ENCODE measurements around the gene ZNG1B. TPM values are rescaled to one million over a fixed set of nuclear protein-coding genes. Genes with fewer than 3 reads are reported as not detected.
"Not testable (repeated sequence)": the region's sequence is repeated elsewhere in the genome, so short reads cannot be mapped to it uniquely, and the experiment has no call there.

The ZNG1B gene
- 65.8 TPM for polyA plus RNA-seq (ENCODE audit: insufficient read length)
- long read RNA-seq, donor 1, transcript CBWD2-201 (15 exons, 1,812 nt), result major isoform, 19 of 38 reads
- long read RNA-seq, donor 1, transcript CBWD2-209 (3 exons, 880 nt), result minor isoform, 7 of 38 reads
- long read RNA-seq, donor 1, partial matches to known transcripts, result 10 of 38 reads
- long read RNA-seq, donor 1, other reads (novel, unspliced or antisense), result 0 of 38 reads
- long read RNA-seq, donor 2, transcript CBWD2-201 (15 exons, 1,812 nt), result major isoform, 11 of 35 reads
- long read RNA-seq, donor 2, partial matches to known transcripts, result 14 of 35 reads
- long read RNA-seq, donor 2, other reads (novel, unspliced or antisense), result 0 of 35 reads
- long read RNA-seq, donor 3, transcript CBWD2-201 (15 exons, 1,812 nt), result major isoform, 11 of 49 reads
- long read RNA-seq, donor 3, partial matches to known transcripts, result 29 of 49 reads
- long read RNA-seq, donor 3, other reads (novel, unspliced or antisense), result 0 of 49 reads
- long read RNA-seq, donor 4, partial matches to known transcripts, result 0 of 1 reads
- long read RNA-seq, donor 4, other reads (novel, unspliced or antisense), result 0 of 1 reads
- long read RNA-seq, donor 5, transcript CBWD2-201 (15 exons, 1,812 nt), result major isoform, 26 of 83 reads
- long read RNA-seq, donor 5, transcript CBWD2-209 (3 exons, 880 nt), result minor isoform, 9 of 83 reads
- long read RNA-seq, donor 5, partial matches to known transcripts, result 38 of 83 reads
- long read RNA-seq, donor 5, other reads (novel, unspliced or antisense), result 0 of 83 reads
- long read RNA-seq, donor 6, transcript CBWD2-201 (15 exons, 1,812 nt), result major isoform, 13 of 37 reads
- long read RNA-seq, donor 6, partial matches to known transcripts, result 16 of 37 reads
- long read RNA-seq, donor 6, other reads (novel, unspliced or antisense), result 0 of 37 reads
- long read RNA-seq, donor 7, transcript CBWD2-201 (15 exons, 1,812 nt), result major isoform, 14 of 68 reads
- long read RNA-seq, donor 7, transcript CBWD2-209 (3 exons, 880 nt), result minor isoform, 7 of 68 reads
- long read RNA-seq, donor 7, partial matches to known transcripts, result 33 of 68 reads
- long read RNA-seq, donor 7, other reads (novel, unspliced or antisense), result 0 of 68 reads
- long read RNA-seq, donor 8, partial matches to known transcripts, result 5 of 13 reads
- long read RNA-seq, donor 8, other reads (novel, unspliced or antisense), result 0 of 13 reads

DNA sequence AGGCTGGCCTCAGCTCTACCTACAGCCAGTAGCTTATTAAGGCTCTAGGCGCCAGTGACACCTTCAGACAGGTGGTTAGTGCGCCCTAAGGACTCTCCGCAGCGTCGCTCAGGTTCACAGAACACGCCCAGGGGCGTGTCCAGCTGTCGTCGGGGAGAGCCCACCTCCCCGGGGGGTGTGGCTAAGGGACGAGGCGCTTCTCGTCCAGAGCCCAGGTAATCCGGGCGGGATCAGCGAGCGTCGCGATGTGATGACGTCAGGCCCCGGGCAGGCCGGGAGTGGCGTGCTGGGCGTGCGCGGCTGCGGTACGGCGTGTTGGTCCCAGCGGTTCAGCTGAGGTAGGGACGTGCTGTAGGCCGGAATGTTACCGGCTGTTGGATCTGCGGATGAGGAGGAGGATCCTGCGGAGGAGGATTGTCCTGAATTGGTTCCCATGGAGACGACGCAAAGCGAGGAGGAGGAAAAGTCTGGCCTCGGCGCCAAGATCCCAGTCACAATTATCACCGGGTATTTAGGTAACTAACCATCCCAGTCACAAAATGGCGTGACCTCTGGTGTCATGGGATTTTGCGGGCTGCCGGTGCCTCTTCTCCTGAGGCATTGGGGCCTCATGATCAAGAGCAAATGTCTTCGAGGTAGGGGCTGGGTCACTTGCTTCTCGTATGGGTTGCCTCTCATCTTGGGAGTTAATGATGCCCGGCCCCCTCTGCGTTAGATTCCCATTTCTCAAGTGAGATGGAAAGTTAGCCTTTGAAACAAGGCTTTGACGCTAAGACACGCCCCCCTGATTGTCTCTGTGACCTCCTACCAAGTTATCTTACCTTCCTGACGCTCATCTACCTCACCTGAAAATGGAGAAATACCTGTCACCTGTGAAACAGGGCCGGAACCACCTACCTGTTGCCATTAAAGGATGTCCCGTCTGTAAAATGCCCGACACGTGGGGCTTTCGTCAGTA lies at the start of gene ZNG1B:
Gene ZNG1B (plus strand): TSS at position 184 of the 958 bp plus-strand sequence. CDS start 178 bp downstream, at position 362.
- peak; percentile 6 for DNase-seq

DNA sequence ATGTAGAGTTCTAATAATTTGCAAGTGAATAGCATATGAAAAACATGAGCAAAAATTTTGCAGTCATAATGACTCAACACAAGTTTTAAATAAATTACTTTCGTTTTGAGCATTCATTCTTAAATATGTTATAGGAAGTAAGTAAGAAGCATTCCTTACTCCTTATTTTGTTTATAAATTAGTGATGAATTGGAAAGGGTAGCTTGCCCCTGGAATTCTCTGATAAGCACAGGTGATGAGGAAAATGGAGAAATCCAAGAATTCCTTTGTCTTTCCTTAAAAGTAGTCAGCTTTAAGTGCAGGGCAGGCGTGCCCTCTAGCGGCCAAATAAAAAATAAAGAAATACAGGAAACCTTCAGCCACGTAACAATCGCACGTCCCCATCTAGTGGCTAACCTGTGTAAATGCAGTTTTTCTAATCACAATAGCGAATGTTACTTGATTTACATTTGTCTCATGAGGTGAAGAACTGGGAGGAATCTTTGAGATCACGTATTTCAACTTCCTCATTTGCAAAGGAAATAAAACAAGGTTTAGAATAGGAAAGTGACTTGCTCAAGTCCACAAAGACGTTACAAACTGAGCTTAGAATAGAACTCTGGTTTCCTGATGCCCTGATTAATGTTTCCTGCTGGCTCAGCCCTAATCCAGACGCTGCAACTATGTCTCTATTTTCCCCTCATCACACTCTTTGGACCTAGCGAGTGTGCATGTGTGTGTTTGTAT lies 47.2 kb upstream of the ZNG1B start:
- peak; percentile 76 for DNase-seq

DNA sequence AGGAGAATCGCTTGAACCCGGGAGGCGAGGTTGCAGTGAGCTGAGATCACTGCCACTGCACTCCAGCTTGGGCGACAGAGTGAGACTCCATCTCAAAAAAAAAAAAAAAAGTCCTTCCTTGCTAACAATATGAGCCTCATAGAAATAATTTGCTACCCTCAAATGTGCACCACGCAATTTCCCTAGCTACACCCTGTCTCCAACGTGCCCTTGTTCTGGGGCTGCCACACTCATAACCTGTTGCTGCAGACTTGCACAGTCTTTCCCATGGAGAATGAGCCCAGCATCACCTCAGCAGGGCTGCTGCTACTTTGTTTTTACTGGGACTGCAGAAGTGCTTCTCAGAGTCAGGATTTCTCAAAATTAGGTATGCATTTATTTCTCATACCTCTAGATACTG lies 46.4 kb upstream of the ZNG1B start:
- no peak for DNase-seq

DNA sequence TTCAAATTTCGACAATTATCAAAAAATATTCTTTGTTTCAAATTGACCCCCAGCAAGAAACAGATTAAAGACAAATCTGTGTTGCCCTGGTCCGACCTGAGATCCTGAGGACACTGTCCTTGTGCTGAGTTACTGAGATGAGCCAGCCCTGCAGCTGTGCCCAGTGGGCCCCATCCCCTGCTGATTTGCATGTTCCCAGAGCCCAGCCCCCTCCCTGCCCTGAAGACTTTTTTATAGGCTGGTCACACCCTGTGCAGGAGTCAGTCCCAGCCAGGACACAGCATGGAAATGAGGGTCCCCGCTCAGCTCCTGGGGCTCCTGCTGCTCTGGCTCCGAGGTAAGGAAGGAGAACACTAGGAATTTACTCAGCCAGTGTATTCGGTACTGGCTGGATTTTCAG lies 31.4 kb upstream of the ZNG1B start:
- DNase-seq, result no peak

DNA sequence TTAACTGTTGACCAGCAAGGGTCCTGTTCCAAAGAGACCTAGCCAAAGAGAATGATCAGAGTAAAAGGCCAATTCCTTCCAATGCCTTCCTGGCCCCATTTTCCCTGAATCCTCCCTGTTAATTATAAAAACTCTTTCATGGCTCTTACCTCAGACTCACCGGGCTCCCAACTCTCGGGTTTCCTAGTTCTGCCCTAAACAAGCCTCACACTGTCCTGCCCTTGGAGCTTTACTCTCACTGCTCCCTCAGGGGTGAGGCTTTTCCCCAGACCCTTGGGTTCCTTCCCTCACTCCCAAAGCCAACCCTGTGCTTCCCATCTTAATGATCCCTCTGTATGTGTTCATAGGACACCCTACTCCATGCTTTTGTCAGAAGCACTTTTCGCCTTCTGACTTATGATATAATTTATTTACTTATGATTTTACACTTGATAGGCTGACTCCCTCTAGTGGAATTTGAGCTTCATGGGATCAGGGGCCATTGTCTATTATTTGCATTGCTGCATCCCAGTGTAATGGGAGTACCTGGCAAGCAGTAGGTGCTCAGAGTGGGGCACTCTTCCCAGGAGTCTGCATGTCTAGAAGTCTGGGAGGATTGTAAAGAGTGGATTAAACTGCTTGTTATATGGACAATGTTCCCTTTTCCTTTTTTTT lies 29.9 kb upstream of the ZNG1B start:
- no peak for DNase-seq

DNA sequence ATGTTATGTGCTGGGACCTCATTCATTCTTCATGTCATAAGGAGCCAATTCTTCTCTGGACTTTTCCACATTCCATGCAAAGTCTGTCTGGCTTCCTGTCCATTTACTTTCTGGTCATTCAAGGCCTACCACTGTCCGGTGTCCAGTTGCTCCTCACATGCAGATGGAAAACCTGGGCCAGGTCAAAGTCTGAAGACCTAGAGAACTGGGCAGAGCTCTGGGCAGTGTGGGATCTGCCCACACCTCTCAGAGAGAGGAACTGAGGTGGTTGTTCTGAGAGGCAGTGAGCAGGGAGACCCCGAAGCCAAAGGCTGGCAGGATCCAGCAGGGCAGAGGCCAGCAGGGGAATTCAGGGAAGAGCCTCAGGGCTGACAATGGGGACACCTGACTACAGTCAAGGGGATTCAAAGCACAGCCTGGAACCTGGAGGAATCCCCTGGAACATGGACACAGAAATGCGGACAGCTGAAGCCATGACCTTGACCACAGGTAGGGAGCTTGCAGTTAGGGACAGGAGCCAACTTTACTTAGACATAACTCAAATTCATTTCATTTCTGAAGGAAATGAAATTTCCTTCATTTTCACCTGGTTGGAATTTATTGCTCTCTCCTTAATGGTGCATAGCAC lies 25.7 kb upstream of the ZNG1B start:
- DNase-seq, result not testable (repeated sequence)

DNA sequence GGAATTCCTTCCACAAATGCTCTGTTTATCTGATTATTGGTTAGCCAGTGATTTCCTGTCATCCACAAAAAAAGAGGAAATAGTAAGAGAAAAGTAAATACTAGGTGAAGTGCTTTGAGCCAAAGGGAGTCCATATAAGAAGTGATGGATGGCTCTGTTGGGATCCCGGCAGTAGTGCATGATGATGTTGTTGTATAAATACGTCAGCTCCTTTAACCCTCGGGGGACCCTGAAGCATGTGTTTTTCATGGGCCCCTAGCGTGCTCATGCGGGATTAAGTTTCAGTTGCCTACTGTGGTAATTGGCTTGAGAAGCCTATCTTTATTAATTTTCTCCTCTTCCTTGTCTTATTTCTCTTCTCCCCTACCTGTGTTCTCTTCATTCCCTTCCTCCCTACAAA lies 24.7 kb upstream of the ZNG1B start:
- DNase-seq, result not testable (repeated sequence)

DNA sequence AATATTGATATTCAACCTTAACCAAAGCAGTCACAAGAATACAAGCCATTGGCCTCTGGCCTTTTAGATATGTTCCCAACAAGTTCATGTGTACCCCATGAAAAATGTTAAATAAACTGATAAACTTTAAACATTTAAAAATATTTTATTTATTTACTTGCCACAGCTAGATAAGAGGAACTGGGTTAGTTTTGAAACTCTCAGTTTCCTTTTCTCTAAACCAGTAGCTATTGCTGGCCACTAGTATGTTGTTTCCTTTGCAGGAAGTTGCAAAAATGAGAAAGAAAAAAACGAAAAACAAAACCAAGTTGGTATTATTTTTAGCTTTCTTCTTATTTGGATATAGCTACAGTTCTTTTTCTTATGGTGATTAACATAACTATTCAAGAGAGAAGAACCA lies 5.7 kb upstream of the ZNG1B start:
- DNase-seq, result not testable (repeated sequence)

DNA sequence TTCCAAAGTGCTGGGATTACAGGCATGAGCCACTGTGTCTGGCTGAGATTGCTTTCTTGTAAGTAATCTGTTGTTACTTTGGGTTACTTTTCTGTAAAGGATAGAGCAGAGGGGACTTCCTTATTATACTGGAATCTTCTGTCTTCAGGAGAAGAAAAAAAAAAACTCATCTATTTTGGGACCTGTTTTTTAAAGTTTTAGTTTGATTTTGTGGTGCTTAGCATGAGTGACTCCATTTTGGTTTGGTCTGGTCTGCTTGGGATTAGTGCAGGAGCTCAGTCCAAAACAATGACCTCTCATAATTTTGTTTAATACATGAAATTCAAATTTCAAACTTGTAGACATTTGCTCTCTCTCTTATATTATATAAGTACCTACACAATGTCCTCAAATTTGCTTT lies 4.0 kb upstream of the ZNG1B start:
- DNase-seq, result not testable (repeated sequence)

DNA sequence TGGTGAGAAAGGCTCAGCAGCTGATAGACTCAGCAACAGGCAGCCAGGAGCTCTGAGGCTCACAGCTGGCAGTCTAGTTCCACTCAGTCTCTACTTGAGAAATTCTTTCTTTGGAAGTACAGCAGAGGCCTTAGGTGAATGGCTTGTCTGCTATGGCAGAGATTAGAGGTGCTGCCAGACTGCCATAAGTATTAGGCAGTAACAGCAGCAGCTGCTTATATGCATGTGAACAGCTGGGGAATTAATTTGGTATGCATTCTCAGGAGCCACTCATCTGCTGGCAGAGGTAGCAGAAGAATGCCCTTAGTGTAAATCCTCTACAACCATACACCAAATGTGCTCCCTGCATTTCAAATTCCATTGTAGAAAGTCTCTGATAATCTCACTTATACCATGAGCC lies 28.3 kb downstream of the ZNG1B start:
- not testable (repeated sequence) for DNase-seq

DNA sequence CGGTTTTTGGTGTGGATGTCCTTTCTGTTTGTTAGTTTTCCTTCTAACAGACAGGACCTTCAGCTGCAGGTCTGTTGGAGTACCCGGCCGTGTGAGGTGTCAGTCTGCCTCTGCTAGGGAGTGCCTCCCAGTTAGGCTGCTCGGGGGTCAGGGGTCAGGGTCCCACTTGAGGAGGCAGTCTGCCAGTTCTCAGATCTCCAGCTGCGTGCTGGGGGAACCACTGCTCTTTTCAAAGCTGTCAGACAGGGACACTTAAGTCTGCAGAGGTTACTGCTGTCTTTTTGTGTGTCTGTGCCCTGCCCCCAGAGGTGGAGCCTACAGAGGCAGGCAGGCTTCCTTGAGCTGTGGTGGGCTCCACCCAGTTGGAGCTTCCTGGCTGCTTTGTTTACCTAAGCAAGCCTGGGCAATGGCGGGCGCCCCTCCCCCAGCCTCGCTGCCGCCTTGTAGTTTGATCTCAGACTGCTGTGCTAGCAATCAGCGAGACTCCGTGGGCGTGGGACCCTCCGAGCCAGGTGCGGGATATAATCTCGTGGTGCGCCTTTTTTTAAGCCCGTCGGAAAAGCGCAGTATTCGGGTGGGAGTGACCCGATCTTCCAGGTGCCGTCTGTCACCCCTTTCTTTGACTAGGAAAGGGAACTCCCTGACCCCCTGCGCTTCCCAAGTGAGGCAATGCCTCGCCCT lies 39.3 kb downstream of the ZNG1B start:
- DNase-seq, result not testable (repeated sequence)

DNA sequence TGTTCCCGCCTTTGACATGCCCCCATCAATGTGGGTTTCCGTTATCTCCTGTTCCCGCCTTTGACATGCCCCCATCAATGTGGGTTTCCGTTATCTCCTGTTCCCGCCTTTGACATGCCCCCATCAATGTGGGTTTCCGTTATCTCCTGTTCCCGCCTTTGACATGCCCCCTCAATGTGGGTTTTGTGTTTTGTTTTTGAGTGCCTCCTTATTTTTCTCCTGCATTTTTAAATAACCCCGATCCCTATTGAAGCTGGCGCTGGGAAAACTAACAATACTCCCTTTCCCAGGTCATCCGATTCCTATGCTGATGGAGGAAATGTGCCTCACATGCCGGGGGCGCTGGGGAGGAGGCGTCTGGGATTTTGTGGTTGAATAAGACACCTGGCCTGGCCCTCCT lies 59.0 kb downstream of the ZNG1B start:
- not testable (repeated sequence) for DNase-seq

DNA sequence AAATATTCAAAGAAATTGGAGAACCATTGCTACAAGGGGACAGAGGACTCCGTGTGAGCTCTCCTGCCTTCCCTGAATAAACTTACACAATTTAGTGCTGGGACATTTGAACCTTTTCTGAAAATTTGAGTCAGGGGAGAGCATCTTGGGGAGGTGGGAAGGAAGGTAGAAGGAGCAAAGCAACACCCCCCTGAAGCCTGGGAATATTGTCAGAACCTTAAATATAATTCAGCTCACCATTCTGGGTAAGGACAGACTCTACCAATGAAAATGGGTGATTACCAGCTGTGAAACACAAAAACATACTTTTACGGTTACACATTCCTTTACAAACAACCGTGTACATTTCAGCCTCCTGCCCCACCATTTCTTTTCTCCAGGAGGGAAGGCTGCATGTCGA lies 60.9 kb downstream of the ZNG1B start, which contains the start of gene FOXD4L1:
Gene FOXD4L1 (plus strand): TSS at position 301 of the 400 bp plus-strand sequence. CDS start 592 bp downstream, outside the sequence.
- DNase-seq, result not testable (repeated sequence)

DNA sequence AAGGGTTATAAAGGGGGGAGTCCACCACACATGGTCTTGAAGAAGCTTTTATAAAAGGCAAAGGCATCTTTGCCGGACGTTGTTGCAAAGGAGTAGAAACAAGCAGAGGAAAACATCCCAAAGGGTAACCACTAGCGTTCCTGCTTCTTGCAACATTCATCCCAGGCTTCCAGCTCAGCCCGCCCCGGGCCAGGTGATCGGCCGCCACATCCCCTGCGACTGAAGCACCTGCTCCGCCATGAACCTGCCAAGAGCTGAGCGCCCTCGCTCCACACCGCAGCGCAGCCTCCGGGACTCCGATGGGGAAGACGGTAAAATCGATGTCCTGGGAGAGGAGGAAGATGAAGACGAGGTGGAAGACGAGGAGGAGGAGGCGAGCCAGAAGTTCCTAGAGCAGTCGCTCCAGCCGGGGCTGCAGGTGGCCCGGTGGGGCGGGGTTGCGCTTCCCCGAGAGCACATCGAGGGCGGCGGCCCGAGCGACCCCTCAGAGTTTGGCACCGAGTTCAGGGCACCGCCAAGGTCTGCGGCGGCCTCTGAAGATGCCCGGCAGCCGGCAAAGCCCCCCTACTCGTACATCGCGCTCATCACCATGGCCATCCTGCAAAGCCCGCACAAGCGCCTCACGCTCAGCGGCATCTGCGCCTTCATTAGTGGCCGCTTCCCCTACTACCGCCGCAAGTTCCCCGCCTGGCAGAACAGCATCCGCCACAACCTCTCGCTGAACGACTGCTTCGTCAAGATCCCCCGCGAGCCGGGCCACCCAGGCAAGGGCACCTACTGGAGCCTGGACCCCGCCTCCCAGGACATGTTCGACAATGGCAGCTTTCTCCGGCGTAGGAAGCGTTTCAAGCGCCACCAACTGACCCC lies 61.8 kb downstream of the ZNG1B start:
- DNase-seq, result not testable (repeated sequence)

DNA sequence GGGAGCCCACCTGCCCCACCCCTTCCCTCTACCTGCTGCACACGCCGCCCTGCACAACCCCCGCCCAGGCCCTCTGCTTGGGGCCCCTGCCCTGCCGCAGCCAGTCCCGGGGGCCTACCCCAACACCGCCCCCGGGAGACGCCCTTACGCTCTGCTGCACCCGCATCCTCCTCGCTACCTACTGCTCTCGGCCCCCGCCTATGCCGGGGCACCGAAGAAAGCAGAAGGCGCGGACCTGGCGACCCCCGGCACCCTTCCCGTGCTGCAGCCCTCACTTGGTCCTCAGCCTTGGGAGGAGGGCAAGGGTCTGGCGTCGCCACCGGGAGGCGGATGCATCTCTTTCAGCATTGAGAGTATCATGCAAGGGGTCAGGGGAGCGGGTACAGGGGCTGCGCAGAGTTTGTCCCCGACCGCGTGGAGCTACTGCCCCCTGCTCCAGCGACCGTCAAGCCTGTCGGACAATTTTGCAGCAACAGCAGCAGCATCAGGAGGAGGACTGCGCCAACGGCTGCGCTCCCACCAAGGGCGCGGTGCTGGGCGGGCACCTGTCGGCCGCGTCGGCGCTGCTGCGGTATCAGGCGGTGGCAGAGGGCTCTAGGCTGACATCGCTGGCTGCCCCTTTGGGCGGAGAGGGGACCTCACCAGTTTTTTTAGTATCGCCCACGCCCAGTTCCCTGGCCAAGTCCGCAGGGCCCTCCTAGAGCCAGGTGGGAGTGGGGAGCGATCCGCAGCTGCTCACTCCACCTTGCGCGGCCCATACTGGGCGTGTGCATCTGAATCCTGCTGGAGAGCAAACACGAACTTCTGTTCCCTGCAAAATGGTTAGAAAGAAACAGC lies 62.6 kb downstream of the ZNG1B start:
- not testable (repeated sequence) for DNase-seq

DNA sequence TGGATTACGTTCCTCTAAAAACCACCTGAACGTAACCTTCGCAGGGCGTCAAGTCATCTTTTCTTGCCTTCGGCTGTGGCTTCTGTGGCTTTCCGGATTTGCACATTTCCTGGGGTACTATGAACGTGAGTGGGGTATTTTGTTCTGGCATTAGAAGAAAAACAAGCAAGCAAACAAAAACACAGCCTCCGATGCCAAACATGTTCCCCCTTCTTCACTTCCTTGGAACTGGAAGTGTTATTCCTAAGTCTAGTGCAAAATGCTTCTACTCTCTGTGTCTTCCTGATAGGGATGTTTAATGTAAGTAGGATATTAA lies 63.2 kb downstream of the ZNG1B start:
- DNase-seq, result not testable (repeated sequence)
